NCI-H446 (cell line): ENCODE results near the gene ELN.

Experiments
- DNase-seq, 2 experiments: peaks; one replicate each; lab custom pipeline; 2025; lab: John Stamatoyannopoulos, UW

ELN gene

GRCh38 chr7:74023786-74024185, 4.2 kb upstream of the ELN start:
- no peak for DNase-seq

GRCh38 chr7:74025146-74025545, 2.8 kb upstream of the ELN start:
- DNase-seq: no peak

DNA sequence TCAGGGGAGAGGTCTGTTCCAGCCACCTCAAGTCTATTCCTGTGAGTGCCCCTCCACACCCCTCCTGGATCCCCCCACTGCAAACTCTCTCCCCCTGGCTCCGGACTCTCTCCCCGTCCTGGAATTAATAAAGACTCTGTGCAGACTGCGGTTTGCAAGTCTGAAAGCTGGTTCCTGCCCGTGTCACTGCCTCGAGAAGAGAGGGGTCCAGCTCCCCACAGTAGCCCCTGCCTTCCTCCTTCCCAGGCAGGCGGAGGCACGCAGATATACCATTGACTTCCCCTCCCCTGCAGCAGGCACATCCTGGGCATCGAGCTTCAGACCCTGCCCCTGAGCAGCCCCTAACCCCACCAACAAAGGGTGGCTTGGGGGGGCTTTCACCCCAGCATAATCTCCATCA, 2.2 kb upstream of the ELN start:
- DNase-seq: no peak

- no peak for DNase-seq
Observed at GRCh38 chr7:74026406-74026902, 1.5 kb upstream of the ELN start.

GRCh38 chr7:74026903-74027682, 880 bp upstream of the ELN start:
- peak in 1 of 2 experiments; percentile 56 for DNase-seq

DNA sequence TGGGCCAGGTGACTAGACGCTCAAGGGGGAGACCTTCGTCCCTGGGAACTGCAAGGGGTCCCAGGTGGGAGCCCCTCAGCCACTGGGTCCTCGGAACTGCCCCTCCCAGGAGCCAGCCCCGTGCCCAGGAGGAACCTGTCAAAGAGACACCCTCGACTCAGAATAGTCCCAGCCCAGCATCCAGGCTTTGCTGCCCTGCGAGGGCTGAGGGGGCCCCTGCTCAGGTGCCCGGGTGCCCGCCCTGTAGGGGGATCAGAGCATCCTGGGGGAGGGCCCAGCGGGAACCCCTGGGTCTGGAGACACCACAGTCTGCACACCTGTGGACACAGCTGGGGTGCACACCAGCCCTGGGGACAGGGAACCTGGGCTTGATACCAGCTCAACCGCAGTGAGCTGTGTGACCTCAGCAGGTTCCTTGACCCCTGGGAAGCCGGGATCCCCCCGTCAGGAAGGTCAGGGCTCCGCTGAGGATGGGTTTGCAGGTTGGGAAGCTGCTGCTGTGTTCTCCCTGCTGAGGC, 407 bp downstream of the ELN start:
- DNase-seq: no peak

GRCh38 chr7:74029089-74029785, 1.3 kb downstream of the ELN start:
- no peak for DNase-seq

- DNase-seq: no peak
Observed at GRCh38 chr7:74029991-74030415, 2.0 kb downstream of the ELN start.

DNA sequence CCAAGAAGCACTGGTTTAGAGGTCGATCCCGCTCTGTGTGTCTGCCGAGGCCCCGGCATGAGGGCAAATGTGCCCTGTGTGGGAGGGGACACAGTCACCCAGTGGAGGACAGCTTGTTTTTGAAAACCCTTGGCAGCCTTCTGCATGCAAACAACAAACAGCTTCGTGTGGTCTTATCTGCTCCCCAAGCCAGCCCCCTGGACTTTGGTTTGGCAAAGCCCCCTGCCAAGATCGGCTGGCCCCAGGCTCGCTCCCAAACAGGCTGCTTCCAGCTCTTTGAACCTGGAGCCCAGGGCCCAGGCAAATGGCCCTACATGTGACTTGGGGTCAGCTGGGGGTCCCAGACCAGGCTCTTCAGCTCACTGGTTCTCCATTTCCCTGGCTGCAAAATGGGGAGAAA, 2.9 kb downstream of the ELN start:
- no peak for DNase-seq

DNA sequence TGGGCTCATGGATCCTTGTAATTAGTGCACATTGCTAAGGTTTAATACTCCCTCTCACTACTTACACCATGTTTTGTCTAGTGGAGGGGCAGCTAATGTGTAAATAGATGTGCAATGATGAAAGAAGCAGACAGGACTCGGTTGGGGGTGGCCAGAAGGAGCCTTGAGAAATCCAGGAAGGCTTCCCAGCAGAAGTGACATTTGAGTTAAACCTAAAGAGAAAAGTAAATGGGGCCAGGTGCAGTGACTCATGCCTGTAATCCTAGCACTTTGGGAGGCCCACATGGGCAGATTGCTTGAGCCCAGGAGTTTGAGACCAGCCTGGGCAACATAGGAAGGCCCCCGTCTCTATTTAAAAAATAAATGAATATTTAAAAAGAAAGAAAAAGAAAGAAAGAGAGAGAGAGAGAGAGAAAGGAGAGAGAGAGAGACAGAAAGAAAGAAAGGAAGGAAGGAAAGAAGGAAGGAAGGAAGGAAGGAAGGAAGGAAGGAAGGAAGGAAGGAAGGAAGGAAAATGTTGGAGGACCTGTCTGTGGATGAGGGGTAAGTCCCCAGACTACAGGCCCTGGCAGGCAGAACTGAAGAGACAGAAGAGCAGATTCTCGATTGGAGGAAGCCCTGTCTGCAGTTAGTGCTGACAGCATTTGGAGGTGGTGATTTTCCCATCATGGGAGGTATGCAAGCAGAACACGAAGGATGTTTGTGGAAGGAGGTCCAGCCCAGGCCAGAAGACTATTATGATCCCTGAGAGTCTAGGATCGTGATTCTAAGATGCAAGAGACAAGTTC, 3.6 kb downstream of the ELN start:
- DNase-seq: no peak

DNA sequence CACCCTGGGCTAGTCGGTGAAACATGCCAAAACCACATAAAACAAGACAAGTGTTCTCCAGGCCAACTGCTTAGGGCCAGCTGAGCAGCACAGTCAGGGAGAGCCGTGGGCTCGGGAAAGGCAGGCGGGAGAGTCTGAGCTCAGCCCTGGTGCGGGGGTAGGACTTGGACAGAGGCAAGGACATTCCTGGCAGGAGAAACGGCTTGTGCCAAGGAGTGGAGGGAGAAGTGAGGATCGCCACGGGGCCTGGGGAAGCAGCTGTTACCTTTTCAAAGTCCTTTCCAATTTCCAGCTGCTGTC, 4.2 kb downstream of the ELN start:
- peak in 1 of 2 experiments; percentile 64 for DNase-seq

- DNase-seq: no peak
Observed at GRCh38 chr7:74032624-74033371, 4.8 kb downstream of the ELN start.

DNA sequence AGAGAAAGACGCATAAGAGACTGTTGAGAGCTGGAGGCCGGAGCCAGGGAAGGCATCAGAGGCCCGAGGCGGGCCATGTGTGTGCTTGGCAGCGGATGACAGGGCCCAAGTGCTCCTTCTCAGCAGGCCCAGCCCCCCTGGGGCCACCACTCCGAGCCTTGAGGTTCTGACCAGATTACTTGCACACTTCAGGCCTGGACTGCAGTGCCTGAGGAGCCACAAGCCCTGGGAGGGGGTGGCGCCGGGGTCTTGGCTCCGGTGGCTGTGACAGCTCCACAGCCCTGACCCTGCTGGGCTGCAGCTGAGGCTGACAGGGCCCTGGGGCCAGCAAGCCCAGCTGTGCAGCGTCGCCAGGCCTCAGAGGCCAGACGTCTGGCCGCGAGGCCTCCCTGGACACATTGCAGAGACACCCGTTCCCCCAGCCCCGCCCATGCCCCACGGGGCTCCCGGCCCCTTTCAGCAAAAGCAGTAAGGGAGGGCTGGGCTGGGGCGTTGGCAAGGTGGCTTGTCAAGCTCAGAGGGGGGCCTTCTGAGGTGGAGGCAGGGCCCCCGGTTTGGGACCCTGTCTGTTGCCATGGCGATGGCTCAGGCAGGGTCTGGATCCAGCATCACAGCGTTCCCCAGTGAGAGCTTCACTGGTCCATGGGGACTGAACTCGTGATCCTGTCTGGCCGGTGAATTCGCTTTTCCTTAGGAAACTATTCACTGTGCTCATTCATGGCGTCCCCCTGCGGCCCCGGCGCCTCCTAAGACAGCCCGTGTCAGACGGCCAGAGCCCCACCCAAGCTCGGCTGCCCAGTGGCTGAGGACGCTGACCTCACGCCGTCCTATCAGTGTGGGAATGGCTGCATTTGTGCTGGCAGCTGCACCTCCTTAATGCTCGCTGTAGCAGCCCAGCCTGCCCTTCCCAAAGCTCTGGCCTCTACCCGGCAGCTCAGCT, 5.7 kb downstream of the ELN start:
- peak in 1 of 2 experiments; percentile 32 for DNase-seq

- DNase-seq: no peak
Observed at GRCh38 chr7:74037609-74038008, 9.6 kb downstream of the ELN start.

- DNase-seq: no peak
Observed at GRCh38 chr7:74038194-74038961, 10.4 kb downstream of the ELN start.

GRCh38 chr7:74039337-74039736, 11.4 kb downstream of the ELN start:
- DNase-seq: no peak

DNA sequence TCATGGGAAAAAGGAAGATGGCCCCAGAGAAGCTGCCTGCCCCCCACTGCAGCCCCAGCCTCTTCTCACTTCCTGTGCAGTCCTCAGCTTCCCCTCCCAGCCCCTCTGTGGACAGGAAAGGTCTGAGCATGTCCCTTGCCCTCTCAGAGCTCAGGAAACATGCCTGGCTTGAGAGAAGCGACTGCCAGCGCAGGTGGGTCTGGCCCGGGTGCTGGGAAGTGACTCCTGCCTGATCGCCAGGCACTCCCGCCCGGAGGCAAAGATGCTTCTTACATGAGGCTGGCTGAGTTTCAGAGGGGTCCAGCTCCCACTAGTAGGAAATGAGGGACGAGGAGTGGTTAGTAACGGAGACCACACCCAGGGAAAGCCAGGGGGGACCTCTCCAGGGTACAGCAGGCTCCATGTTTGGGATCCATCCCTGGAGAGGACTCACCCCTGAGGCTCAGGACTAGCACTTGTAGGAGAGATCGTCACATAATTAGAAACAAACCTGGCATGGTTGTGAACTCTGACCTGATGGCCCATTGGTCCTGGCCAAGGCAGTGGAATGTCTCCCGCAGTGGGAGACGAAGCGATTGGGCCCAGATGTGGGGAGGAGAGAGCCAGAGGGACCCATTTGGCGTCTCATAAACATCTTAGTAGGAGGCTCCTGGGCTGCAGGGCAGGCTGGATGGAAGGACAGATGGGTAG, 12.3 kb downstream of the ELN start:
- DNase-seq: no peak

GRCh38 chr7:74040791-74041520, 13.0 kb downstream of the ELN start:
- no peak for DNase-seq
